Fibroblast of lung (primary cell): ENCODE measurements around the gene WARS2. TPM values are rescaled to one million over a fixed set of nuclear protein-coding genes. Genes with fewer than 3 reads are reported as not detected.

Experiments used
- DNase-seq, 2 donors: peaks; one replicate each; pipeline versions ENCODE4 v3.0.0 to v3.0.0-alpha.2; 2010; ENCODE audit warnings: low read depth in 2 of 2
- H2AFZ ChIP-seq: 2 replicates; pipeline ENCODE4 v1.5.1; 2012; ENCODE audit warnings: low read length, control low read depth, inconsistent platforms
- H3K27ac ChIP-seq: 2 replicates; pipeline ENCODE4 v1.5.1; 2011; ENCODE audit warnings: low read length, control low read depth; ENCODE audit not compliant: insufficient read depth
- H3K27me3 ChIP-seq: 2 replicates; pipeline ENCODE4 v1.5.1; 2011; ENCODE audit warnings: mild to moderate bottlenecking, low read length; ENCODE audit not compliant: control insufficient read depth, insufficient read depth
- H3K36me3 ChIP-seq: 2 replicates; pipeline ENCODE4 v1.5.1; 2011; ENCODE audit warnings: low read length; ENCODE audit not compliant: control insufficient read depth, insufficient read depth
- H3K4me1 ChIP-seq: 2 replicates; pipeline ENCODE4 v1.5.1; 2011; ENCODE audit warnings: low read length; ENCODE audit not compliant: control insufficient read depth, insufficient read depth; ENCODE audit errors: extremely low read depth
- H3K4me2 ChIP-seq: 2 replicates; pipeline ENCODE4 v1.5.1; 2011; ENCODE audit warnings: low read length, control low read depth; ENCODE audit not compliant: insufficient read depth; ENCODE audit errors: extremely low read depth
- H3K4me3 ChIP-seq, 4 experiments: fragments of 200-600 bp in 1 of 4; sonication (generic) in 1 of 4; replicated peaks in 1 of 4; 2 replicates each; pipeline ENCODE4 v1.5.1; 2011 to 2016; ENCODE audit warnings: low read length in 4 of 4, low read depth in 3 of 4, mild to moderate bottlenecking in 3 of 4, control low read depth in 2 of 4, inconsistent platforms in 1 of 4, mixed read lengths in 1 of 4; ENCODE audit not compliant: insufficient read depth in 1 of 4; ENCODE audit errors: control extremely low read depth in 1 of 4
- H3K79me2 ChIP-seq: 2 replicates; pipeline ENCODE4 v1.5.1; 2012; ENCODE audit warnings: mild to moderate bottlenecking, low read length, inconsistent platforms; ENCODE audit not compliant: control insufficient read depth, insufficient read depth
- H3K9ac ChIP-seq: 2 replicates; pipeline ENCODE4 v1.5.1; 2011; ENCODE audit warnings: mild to moderate bottlenecking, low read length, control low read depth; ENCODE audit not compliant: insufficient read depth
- H3K9me3 ChIP-seq: 2 replicates; pipeline ENCODE4 v1.5.1; 2012; ENCODE audit warnings: low read depth, low read length; ENCODE audit not compliant: control insufficient read depth, insufficient read depth
- H4K20me1 ChIP-seq: 2 replicates; pipeline ENCODE4 v1.5.1; 2011; ENCODE audit warnings: low read length; ENCODE audit not compliant: control insufficient read depth, insufficient read depth; ENCODE audit errors: extremely low read depth
- CTCF ChIP-seq, 2 donors: IDR thresholded peaks in 1 of 2; conservative IDR thresholded peaks in 1 of 2; 1 replicate in 1 of 2; 2 replicates in 1 of 2; pipeline ENCODE4 v1.5.1; 2011 to 2012; ENCODE audit warnings: low read length in 2 of 2, control low read depth in 1 of 2, inconsistent platforms in 1 of 2, low read depth in 1 of 2, mild to moderate bottlenecking in 1 of 2
- EZH2 ChIP-seq: IDR thresholded peaks from 2 replicates; pipeline ENCODE4 v1.5.1; 2012; ENCODE audit warnings: low read length, control low read depth, mild to moderate bottlenecking; ENCODE audit errors: missing control alignments
- polyA plus RNA-seq, 2 donors: library from polyadenylated mRNA; depleted of rRNA in 1 of 2; stranded (reverse) in 1 of 2; unstranded in 1 of 2; fragments of >200 nt; gene quantifications; 2 replicates each; pipeline ENCODE4 v1.2.1, GENCODE V29; 2011 to 2012; ENCODE audit warnings: missing spikeins in 1 of 2
- total RNA-seq: library from RNA; depleted of rRNA; stranded (reverse); fragments of >200 nt; gene quantifications from 2 replicates; pipeline ENCODE4 v1.2.1, GENCODE V29; 2014

Gene WARS2
- total and polyA plus RNA-seq, 2 donors (not counting 1 experiment from before 2014, with no cell fraction given) = 13.3 to 20.3 TPM

- Histone ChIP-seq H3K4me3 (peak overlapping the region; percentile 54 to 77 (median 70)), H2AFZ (peak overlapping the region; percentile 91), H3K9ac (peak overlapping the region; percentile 93), H3K27me3 (no peaks in the 10 kb centered on the region), H3K79me2 (peaks cover 5% of the 10 kb centered on the region), H3K9me3 (no peaks in the 10 kb centered on the region), H3K36me3 (no peaks in the 10 kb centered on the region), H3K4me2 (peak overlapping the region; percentile 93), H3K4me1 (peaks cover 7% of the 10 kb centered on the region), H3K27ac (peak overlapping the region; percentile 99), H4K20me1 (no peaks in the 10 kb centered on the region)
- DNase-seq = no peak
- no peak for TF ChIP-seq EZH2
- no peak for TF ChIP-seq CTCF (conservative IDR thresholded peaks at IDR 0.05 in 1 of 2, IDR thresholded peaks at IDR 0.05 in 1 of 2; ENCODE audit: low read depth in 1 of 2, low read length in 2 of 2)
Measured at GRCh38 chr1:119139857-119140176, 636 bp downstream of the WARS2 start.

GRCh38 chr1:119139403-119139802, 1.1 kb downstream of the WARS2 start:
- Histone ChIP-seq H3K4me3 (peak overlapping the region; percentile 54 to 77 (median 70)), H3K79me2 (peaks cover 5% of the 10 kb centered on the region), H3K36me3 (no peaks in the 10 kb centered on the region), H3K9ac (peak overlapping the region; percentile 93), H2AFZ (peak overlapping the region; percentile 91), H3K27ac (peak overlapping the region; percentile 99), H3K4me2 (peak overlapping the region; percentile 93), H3K9me3 (no peaks in the 10 kb centered on the region), H3K27me3 (no peaks in the 10 kb centered on the region), H3K4me1 (peaks cover 9% of the 10 kb centered on the region), H4K20me1 (no peaks in the 10 kb centered on the region)
- no peak for DNase-seq
- no peak for TF ChIP-seq CTCF (conservative IDR thresholded peaks at IDR 0.05 in 1 of 2, IDR thresholded peaks at IDR 0.05 in 1 of 2; ENCODE audit: low read depth in 1 of 2, low read length in 2 of 2)
- no peak for TF ChIP-seq EZH2

- DNase-seq = peak; percentile 18 to 63
- Histone ChIP-seq H3K27ac (no peak overlapping the region), H3K9ac (no peak overlapping the region), H3K4me2 (no peak overlapping the region), H3K4me1 (peaks cover 8% of the 10 kb centered on the region), H4K20me1 (no peaks in the 10 kb centered on the region), H3K36me3 (no peaks in the 10 kb centered on the region), H2AFZ (no peak overlapping the region), H3K79me2 (peaks cover 5% of the 10 kb centered on the region), H3K27me3 (no peaks in the 10 kb centered on the region), H3K4me3 (no peak overlapping the region), H3K9me3 (no peaks in the 10 kb centered on the region)
- no peak for TF ChIP-seq EZH2
- TF ChIP-seq CTCF (conservative IDR thresholded peaks at IDR 0.05 in 1 of 2, IDR thresholded peaks at IDR 0.05 in 1 of 2; ENCODE audit: low read depth in 1 of 2, low read length in 2 of 2) = no peak
Measured at GRCh38 chr1:119136401-119136800, 4.1 kb downstream of the WARS2 start.
